ENCODE data around the gene HCN1. TPM values are rescaled to one million over a fixed set of nuclear protein-coding genes. Genes with fewer than 3 reads are reported as not detected.
"Not testable (repeated sequence)": the region's sequence is repeated elsewhere in the genome, so short reads cannot be mapped to it uniquely, and the experiment has no call there.

HCN1 gene
- total RNA-seq, 1 donor from 2014 or later = not detected

DNA sequence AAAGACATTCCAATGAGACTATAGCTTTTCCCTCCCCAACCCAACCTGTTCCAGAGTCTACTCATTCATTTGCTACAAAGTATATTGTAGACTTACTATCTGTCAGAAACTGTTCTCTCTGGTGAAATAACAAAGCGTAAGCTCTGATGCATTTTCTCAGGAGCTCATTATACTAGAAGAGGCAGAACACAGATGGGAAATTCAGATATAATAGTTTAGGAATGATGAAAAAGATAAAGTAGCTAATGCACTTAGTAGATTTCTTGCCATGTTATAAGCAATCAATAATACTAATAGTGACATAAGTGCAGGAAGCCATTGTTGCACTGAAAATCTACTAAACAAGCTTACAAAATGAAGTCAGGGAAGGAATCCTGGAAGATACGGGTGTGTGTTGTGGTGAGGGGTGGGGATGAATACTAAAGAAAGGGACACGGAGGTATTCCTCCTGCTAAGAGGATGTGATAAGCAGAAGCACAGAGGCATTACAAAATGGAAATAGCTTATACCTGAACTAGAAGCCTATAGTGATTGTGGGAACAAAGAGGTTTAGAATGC is 78.2 kb downstream of the HCN1 start:
- Mint-ChIP-seq H3K4me1 (no peaks in the 10 kb centered on the region), H3K9me3 (no peaks in the 10 kb centered on the region), H3K27ac (no peak overlapping the region), H3K36me3 (no peaks in the 10 kb centered on the region), H3K27me3 (ENCODE audit: low read depth) (no peaks in the 10 kb centered on the region), H3K4me3 (no peak overlapping the region)
- DNase-seq (ENCODE audit: low spot score in 2 of 2, unreplicated experiment in 2 of 2) = no peak
- TF ChIP-seq, protein P1, sequence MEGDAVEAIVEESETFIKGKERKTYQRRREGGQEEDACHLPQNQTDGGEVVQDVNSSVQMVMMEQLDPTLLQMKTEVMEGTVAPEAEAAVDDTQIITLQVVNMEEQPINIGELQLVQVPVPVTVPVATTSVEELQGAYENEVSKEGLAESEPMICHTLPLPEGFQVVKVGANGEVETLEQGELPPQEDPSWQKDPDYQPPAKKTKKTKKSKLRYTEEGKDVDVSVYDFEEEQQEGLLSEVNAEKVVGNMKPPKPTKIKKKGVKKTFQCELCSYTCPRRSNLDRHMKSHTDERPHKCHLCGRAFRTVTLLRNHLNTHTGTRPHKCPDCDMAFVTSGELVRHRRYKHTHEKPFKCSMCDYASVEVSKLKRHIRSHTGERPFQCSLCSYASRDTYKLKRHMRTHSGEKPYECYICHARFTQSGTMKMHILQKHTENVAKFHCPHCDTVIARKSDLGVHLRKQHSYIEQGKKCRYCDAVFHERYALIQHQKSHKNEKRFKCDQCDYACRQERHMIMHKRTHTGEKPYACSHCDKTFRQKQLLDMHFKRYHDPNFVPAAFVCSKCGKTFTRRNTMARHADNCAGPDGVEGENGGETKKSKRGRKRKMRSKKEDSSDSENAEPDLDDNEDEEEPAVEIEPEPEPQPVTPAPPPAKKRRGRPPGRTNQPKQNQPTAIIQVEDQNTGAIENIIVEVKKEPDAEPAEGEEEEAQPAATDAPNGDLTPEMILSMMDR (IDR thresholded peaks at IDR 0.05; ENCODE audit: unreplicated experiment) = no peak

DNA sequence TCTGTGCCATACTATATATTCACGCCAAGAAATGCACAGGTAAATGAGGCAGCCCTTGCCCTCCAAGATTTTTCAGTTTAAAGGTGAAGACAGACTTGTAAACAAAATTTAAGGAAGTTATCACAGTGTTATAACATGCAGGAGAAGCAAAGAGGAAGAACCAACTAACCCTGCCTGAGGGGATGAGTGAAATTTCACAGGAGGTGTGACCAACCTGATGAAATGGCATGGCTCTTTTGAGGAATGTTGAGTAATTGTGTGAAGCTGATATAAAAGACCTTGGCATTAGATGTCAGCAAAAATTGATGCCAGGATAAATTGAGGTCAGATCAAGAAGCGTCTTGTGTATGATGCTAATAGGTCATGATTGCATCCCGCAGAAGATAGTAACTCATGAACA is 86.5 kb downstream of the HCN1 start:
- Mint-ChIP-seq H3K27me3 (ENCODE audit: low read depth) (no peaks in the 10 kb centered on the region), H3K4me1 (no peaks in the 10 kb centered on the region)

DNA sequence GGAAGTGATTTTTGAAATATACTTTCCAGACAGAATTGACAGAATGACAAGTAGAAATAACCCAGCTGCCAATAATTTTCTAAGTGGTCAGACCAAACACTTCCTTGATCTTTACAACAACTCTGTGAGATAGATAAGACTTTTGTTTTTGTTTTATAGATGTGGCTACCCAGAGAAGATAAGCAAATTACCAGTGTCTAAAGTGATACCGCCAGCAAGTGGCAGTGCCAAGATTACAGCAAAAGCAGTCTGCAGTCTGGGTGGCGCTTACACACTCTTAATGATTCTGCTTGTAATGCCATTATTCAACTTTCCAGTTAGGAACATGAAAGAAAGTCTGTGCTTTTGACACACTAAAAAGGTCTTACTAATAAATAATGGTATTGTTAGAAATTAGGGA is 92.1 kb downstream of the HCN1 start:
- no peak overlapping the region for H3K4me3 Mint-ChIP-seq
- TF ChIP-seq, protein P1 (IDR thresholded peaks at IDR 0.05; ENCODE audit: unreplicated experiment) = no peak
- H3K27ac Mint-ChIP-seq = no peak overlapping the region
- DNase-seq (ENCODE audit: low spot score in 2 of 2, unreplicated experiment in 2 of 2) = no peak
- no peaks in the 10 kb centered on the region for H3K4me1 Mint-ChIP-seq
- H3K27me3 Mint-ChIP-seq (ENCODE audit: low read depth) = no peaks in the 10 kb centered on the region
- no peaks in the 10 kb centered on the region for H3K9me3 Mint-ChIP-seq
- H3K36me3 Mint-ChIP-seq = no peaks in the 10 kb centered on the region

More for the DNA sequence above, 86.5 kb downstream of the HCN1 start:
- no peak overlapping the region for H3K4me3 Mint-ChIP-seq
- H3K27ac Mint-ChIP-seq = no peak overlapping the region
- H3K36me3 Mint-ChIP-seq = no peaks in the 10 kb centered on the region
- no peak for DNase-seq (ENCODE audit: low spot score in 2 of 2, unreplicated experiment in 2 of 2)
- TF ChIP-seq, protein P1 (IDR thresholded peaks at IDR 0.05; ENCODE audit: unreplicated experiment) = no peak
- no peaks in the 10 kb centered on the region for H3K9me3 Mint-ChIP-seq

DNA sequence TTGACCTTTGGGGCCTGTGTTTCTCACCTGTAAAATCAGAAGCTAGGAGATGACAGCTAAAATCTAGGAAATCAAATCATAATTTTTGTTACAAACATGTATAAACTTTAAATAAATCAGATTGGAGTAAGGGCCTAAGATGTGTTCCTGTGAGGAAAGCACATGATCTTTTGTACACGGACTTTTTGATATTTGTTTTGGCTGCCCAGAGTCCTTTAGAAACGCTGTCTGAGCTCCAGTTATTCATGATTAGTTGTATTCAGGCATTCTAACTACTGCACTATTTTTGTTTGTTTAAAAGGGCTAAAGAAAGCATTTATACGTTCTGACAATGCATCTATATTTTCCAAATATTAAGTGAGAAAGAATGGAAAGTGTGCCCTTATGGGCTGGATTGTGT is 94.8 kb downstream of the HCN1 start:
- H3K36me3 Mint-ChIP-seq = no peaks in the 10 kb centered on the region
- H3K27ac Mint-ChIP-seq = no peak overlapping the region
- no peaks in the 10 kb centered on the region for H3K9me3 Mint-ChIP-seq
- TF ChIP-seq, protein P1 (IDR thresholded peaks at IDR 0.05; ENCODE audit: unreplicated experiment) = no peak
- H3K4me3 Mint-ChIP-seq = no peak overlapping the region
- DNase-seq (ENCODE audit: low spot score in 2 of 2, unreplicated experiment in 2 of 2) = no peak
- no peaks in the 10 kb centered on the region for H3K27me3 Mint-ChIP-seq (ENCODE audit: low read depth)
- no peaks in the 10 kb centered on the region for H3K4me1 Mint-ChIP-seq

DNA sequence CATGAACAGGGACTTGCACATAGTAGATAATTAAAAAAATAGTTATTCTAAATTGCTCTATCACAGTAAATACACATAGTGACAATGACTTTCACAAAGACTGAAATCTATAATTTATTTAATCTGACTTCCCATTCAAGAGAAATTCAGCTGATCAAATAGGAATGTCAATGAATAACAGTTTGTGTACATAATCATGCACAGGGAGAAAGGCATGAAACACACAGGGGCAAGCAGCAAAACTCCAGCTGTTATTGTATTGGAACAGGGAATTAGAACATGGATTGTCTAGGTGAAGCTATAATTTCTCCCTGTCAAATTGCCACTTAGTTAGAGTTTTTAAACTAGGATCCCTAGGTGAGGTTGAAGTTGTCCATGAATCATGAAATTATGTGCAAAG is 99.9 kb downstream of the HCN1 start:
- DNase-seq (ENCODE audit: low spot score in 2 of 2, unreplicated experiment in 2 of 2) = no peak
- TF ChIP-seq, protein P1 (IDR thresholded peaks at IDR 0.05; ENCODE audit: unreplicated experiment) = no peak
- H3K27me3 Mint-ChIP-seq (ENCODE audit: low read depth) = no peaks in the 10 kb centered on the region
- H3K4me3 Mint-ChIP-seq = no peak overlapping the region
- no peaks in the 10 kb centered on the region for H3K36me3 Mint-ChIP-seq
- H3K9me3 Mint-ChIP-seq = no peaks in the 10 kb centered on the region
- H3K27ac Mint-ChIP-seq = no peak overlapping the region
- H3K4me1 Mint-ChIP-seq = no peaks in the 10 kb centered on the region

DNA sequence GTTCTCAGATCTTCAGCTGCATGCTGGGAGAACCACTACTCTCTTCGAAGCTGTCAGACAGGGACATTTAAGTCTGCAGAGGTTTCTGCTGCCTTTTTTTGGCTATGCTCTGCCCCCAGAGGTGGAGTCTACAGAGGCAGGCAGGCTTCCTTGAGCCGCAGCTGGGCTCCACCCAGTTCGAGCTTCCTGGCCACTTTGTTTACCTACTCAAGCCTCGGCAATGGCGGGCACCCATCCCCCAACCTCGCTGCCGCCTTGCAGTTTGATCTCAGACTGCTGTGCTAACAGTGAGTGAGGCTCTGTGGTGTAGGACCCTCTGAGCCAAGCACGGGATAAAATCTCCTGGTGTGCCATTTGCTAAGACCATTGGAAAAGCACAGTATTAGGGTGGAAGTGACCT is 110.2 kb downstream of the HCN1 start:
- DNase-seq (ENCODE audit: low spot score in 2 of 2, unreplicated experiment in 2 of 2); H3K4me3 Mint-ChIP-seq; H3K4me1 Mint-ChIP-seq; H3K27ac Mint-ChIP-seq; H3K36me3 Mint-ChIP-seq; H3K27me3 Mint-ChIP-seq (ENCODE audit: low read depth): not testable (repeated sequence)
- peaks cover 19% of the 10 kb centered on the region for H3K9me3 Mint-ChIP-seq
